OCI-LY3 (cell line): ENCODE measurements around the gene PDE5A.

ENCODE experiments used
- CTCF ChIP-seq: fragments of 200-600, 300-600 bp; sonication (generic); IDR thresholded peaks from 2 replicates; pipeline ENCODE4 v1.5.1; 2014; ENCODE audit warnings: antibody characterized with exemption, low read length, low read depth
- EZH2phosphoT487 ChIP-seq: fragments of 200-600 bp; shearing (Covaris generic); IDR thresholded peaks from 2 replicates; pipeline ENCODE4 v1.6.1; 2018; ENCODE audit warnings: antibody characterized with exemption, mixed run types, low read depth

DNA sequence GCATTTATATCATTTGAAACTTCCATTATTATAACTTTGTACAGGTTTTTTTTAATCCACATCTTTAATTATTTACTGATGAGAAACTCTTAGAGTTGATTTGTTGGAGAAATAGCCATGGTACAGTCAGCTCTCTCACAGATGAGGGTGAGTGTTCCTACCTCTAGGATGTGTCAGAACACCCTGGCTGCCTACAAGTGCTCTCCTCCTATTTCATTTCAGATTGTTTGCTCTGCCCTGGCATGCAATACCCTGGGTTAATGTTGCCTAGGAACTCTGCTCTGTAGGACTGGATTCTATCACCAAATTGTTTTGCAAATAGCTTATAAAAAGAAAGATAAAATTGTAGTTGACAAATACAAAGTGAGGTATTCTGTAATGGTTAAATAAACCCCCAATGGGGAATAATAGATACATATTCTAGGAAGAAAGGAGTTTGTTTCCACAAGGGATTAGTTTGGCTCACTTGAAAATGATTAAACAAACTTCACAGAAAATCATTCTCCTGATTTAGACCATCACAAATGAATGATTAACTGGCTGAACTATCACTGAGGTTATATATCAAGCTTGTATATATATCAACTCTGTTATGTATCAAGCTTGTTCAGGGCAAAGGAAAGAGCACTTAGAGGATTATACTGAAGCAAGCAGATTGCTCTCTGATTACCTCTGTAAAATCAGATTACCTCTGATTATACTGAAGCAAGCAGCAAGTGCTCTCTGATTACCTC is 150.0 kb downstream of the PDE5A start:
- TF ChIP-seq CTCF (no peak), EZH2phosphoT487 (no peak)
